ENCODE data around the gene TEK.

TEK gene

GRCh38 chr9:27278374-27278773, 169.3 kb downstream of the TEK start:
- TF ChIP-seq ISL1 (CRISPR knock-in tag; IDR thresholded peaks at IDR 0.05) (no peak), ARNTL (CRISPR knock-in tag; IDR thresholded peaks at IDR 0.05; ENCODE audit: borderline replicate concordance, low read depth) (no peak), CSRNP3 (CRISPR knock-in tag; IDR thresholded peaks at IDR 0.05) (no peak), POU6F1 (CRISPR knock-in tag; IDR thresholded peaks at IDR 0.05; ENCODE audit: borderline replicate concordance, low read depth) (no peak), TOX (CRISPR knock-in tag; IDR thresholded peaks at IDR 0.05; ENCODE audit: borderline replicate concordance) (no peak), GLIS3 (CRISPR knock-in tag; IDR thresholded peaks at IDR 0.05) (no peak), RARB (CRISPR knock-in tag; IDR thresholded peaks at IDR 0.05) (no peak), TSHZ2 (CRISPR knock-in tag; IDR thresholded peaks at IDR 0.05) (no peak), SNAI2 (CRISPR knock-in tag; IDR thresholded peaks at IDR 0.05) (no peak), ZNF8 (CRISPR knock-in tag; IDR thresholded peaks at IDR 0.05) (no peak), BACH2 (CRISPR knock-in tag; IDR thresholded peaks at IDR 0.05; ENCODE audit: borderline replicate concordance) (no peak), ZFP3 (CRISPR knock-in tag; IDR thresholded peaks at IDR 0.05) (no peak), ZC3H10 (CRISPR knock-in tag; IDR thresholded peaks at IDR 0.05) (no peak), ESRRG (CRISPR knock-in tag; IDR thresholded peaks at IDR 0.05) (no peak), TCF4 (CRISPR knock-in tag; IDR thresholded peaks at IDR 0.05; ENCODE audit: borderline replicate concordance) (no peak), PATZ1 (CRISPR knock-in tag; IDR thresholded peaks at IDR 0.05; ENCODE audit: borderline replicate concordance) (no peak), ZNF565 (CRISPR knock-in tag; conservative IDR thresholded peaks at IDR 0.05; ENCODE audit: low read depth) (no peak), OSR1 (CRISPR knock-in tag; IDR thresholded peaks at IDR 0.05) (no peak), PPARA (CRISPR knock-in tag; IDR thresholded peaks at IDR 0.05; ENCODE audit: borderline replicate concordance) (no peak)
- ATAC-seq, result no peak

- no peak for ATAC-seq
- TF ChIP-seq ZNF8 (CRISPR knock-in tag; IDR thresholded peaks at IDR 0.05) (no peak), PATZ1 (CRISPR knock-in tag; IDR thresholded peaks at IDR 0.05; ENCODE audit: borderline replicate concordance) (no peak), CSRNP3 (CRISPR knock-in tag; IDR thresholded peaks at IDR 0.05) (no peak), GLIS3 (CRISPR knock-in tag; IDR thresholded peaks at IDR 0.05) (no peak), TCF4 (CRISPR knock-in tag; IDR thresholded peaks at IDR 0.05; ENCODE audit: borderline replicate concordance) (no peak), POU6F1 (CRISPR knock-in tag; IDR thresholded peaks at IDR 0.05; ENCODE audit: borderline replicate concordance, low read depth) (no peak), OSR1 (CRISPR knock-in tag; IDR thresholded peaks at IDR 0.05) (no peak), CREB5 (CRISPR knock-in tag; IDR thresholded peaks at IDR 0.05; ENCODE audit: low read depth) (no peak), ZFP30 (CRISPR knock-in tag; IDR thresholded peaks at IDR 0.05) (no peak), ZNF70 (CRISPR knock-in tag; IDR thresholded peaks at IDR 0.05) (no peak), ZFP3 (CRISPR knock-in tag; IDR thresholded peaks at IDR 0.05) (no peak), TOX (CRISPR knock-in tag; IDR thresholded peaks at IDR 0.05; ENCODE audit: borderline replicate concordance) (no peak), ZC3H10 (CRISPR knock-in tag; IDR thresholded peaks at IDR 0.05) (no peak), PPARA (CRISPR knock-in tag; IDR thresholded peaks at IDR 0.05; ENCODE audit: borderline replicate concordance) (no peak), SNAI2 (CRISPR knock-in tag; IDR thresholded peaks at IDR 0.05) (no peak), BACH2 (CRISPR knock-in tag; IDR thresholded peaks at IDR 0.05; ENCODE audit: borderline replicate concordance) (no peak), RARB (CRISPR knock-in tag; IDR thresholded peaks at IDR 0.05) (no peak), ISL1 (CRISPR knock-in tag; IDR thresholded peaks at IDR 0.05) (no peak), ARNTL (CRISPR knock-in tag; IDR thresholded peaks at IDR 0.05; ENCODE audit: borderline replicate concordance, low read depth) (no peak)
These were observed 170.6 kb downstream of the TEK start for GRCh38 chr9:27279611-27280010.

Data from SK-N-SH treated with all-trans-retinoic acid at 6 μM for 48 hours (cell line).